NCI-H345 (cell line): ENCODE data around the gene WASHC2C.
"Not testable (repeated sequence)": the region's sequence is repeated elsewhere in the genome, so short reads cannot be mapped to it uniquely, and the experiment has no call there.

Source experiments
- DNase-seq: peaks from one replicate; lab custom pipeline; 2025; lab: John Stamatoyannopoulos, UW

The WASHC2C gene, protein sequence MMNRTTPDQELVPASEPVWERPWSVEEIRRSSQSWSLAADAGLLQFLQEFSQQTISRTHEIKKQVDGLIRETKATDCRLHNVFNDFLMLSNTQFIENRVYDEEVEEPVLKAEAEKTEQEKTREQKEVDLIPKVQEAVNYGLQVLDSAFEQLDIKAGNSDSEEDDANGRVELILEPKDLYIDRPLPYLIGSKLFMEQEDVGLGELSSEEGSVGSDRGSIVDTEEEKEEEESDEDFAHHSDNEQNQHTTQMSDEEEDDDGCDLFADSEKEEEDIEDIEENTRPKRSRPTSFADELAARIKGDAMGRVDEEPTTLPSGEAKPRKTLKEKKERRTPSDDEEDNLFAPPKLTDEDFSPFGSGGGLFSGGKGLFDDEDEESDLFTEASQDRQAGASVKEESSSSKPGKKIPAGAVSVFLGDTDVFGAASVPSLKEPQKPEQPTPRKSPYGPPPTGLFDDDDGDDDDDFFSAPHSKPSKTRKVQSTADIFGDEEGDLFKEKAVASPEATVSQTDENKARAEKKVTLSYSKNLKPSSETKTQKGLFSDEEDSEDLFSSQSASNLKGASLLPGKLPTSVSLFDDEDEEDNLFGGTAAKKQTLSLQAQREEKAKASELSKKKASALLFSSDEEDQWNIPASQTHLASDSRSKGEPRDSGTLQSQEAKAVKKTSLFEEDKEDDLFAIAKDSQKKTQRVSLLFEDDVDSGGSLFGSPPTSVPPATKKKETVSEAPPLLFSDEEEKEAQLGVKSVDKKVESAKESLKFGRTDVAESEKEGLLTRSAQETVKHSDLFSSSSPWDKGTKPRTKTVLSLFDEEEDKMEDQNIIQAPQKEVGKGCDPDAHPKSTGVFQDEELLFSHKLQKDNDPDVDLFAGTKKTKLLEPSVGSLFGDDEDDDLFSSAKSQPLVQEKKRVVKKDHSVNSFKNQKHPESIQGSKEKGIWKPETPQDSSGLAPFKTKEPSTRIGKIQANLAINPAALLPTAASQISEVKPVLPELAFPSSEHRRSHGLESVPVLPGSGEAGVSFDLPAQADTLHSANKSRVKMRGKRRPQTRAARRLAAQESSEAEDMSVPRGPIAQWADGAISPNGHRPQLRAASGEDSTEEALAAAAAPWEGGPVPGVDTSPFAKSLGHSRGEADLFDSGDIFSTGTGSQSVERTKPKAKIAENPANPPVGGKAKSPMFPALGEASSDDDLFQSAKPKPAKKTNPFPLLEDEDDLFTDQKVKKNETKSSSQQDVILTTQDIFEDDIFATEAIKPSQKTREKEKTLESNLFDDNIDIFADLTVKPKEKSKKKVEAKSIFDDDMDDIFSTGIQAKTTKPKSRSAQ (N-terminal part only)

DNA sequence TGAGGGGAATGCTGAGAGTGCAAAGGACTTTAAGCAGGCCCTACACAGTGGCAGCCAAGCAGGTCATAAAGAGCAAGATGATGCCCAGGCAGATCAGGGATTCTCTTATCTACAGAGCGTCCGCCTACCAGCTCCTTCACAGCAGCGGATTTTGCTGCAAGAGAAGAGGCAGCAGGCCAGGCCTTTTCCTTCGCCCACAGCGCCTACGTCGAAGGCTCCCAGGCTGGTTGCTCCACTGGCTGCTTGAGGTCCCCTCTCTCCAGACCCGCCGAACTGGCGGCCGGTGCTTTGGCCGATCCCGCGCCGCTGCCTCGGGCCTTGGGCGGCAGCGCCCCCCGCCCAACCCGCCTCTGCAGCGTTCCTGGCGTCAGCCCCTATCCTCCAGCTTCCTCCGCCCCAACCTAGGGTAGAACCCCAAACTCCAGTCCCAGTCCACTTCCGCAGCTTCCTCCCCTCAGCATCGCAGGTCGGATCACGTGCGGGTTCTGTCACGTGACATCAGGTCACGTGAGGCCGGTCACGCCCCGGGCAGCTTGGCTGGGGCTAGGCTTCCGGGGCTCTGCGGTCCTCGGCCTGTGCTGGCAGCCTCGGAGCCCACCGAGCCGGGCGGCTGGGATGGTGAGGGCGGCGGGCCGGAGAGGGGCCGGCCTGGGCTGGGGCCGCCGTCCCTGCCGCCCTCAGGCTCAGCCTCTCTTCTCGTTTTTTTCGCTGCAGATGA is at the start of gene WASHC2C:
Gene WASHC2C (plus strand): TSS at position 564 of the 718 bp plus-strand sequence. CDS start 52 bp downstream, at position 616.
- DNase-seq: peak; percentile 80

DNA sequence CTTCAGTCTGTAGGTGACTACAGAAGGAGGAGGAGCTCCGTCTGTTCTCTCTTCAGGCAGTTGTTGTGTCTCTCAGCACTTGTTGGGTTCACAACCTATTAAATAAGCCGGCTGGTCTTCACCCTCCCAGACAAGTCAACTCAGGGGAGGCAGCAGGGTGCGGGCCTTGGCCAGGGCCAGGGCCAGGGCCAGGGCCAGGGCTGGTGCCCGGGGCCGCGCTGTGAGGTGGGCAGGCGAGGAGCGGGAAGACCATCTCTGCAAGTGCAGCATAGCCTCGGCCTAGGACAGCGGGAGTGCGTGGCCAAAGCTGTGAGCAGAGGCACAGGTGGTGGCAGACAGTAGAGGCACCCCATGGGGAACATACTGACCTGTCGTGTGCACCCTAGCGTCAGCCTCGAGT is 48.6 kb upstream of the WASHC2C start:
- DNase-seq: not testable (repeated sequence)

DNA sequence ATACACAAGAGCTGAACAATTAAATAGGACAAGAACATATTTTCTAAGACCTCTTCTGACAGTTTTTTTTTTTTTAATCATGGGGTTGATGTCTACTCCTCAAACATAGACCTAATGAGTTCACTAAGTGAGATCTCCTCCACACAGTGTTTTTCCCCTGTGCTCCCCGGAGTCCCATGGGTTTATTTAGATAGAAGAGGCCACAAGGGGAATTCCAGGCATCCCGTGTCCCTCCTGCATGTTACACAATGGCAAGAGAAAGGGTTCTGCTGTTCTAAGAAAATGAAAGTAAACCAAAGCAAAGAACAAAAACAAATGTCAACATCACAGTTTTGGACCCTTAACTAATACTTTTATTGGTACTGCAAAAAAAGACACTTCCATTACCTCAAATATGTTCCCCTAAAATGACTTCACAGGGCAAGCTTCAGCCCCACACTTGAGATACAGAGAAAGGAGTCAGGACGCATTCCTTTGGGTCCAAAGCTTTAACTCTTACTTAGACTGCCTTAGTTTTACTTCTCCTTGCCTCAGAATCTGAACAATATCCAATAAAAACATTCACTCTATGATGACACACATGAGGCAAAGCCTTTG is 16.8 kb upstream of the WASHC2C start:
- not testable (repeated sequence) for DNase-seq

DNA sequence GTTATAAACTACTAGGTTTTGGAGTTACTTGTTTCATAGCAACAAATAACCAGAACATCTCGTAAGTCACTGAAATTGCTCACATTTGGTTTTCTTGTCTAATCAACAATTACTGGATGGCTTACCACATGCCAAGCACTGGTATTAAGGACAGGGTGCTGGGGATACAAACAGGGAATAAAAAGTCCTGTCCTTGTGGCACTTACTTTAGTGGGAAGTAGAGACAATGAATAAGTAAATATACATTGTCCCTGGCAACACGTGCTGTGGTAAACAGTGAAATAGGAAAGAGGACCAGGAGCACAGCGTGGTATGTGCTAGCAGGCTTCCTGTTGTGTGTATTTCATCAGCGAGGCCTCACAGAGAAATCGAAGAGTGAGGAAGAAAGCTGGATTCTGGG is 15.8 kb upstream of the WASHC2C start:
- not testable (repeated sequence) for DNase-seq

DNA sequence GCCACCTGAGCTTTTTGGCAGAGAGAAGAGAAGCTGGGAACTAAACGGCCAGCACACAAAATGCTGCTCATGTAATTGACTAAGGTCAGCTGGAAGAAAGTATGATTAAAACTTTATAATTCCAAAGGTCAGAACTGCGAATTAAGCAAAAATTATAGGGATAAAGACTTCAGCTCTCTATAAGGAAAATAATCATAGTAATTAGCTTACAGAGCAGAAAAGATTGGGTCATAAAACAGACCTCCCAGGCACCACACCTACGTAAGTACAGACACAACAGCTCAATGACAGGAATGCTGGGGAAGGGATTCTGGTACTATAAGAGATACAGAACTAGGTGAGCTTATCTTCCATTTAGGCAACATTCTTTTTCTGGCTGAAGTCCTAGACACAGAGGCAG is 10.0 kb upstream of the WASHC2C start:
- not testable (repeated sequence) for DNase-seq

DNA sequence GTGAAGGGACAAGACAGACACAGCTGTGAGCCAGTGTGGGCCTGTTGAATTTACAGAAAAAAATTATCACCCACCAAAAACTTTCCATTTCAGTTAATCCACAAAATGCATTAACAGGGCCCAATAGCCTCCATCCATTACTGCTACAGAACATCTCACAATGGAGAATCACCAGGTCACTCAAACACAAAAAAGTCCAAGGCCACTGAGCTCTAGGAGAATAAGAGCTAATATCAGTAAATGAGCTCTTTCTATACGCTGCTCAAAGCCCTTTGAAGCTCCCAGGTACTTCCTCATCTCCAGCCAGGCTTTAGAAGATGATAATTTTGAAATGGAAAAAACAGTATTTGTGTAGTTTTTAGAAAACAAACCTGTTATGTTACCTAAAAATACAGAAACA is 9.4 kb upstream of the WASHC2C start:
- DNase-seq: not testable (repeated sequence)

DNA sequence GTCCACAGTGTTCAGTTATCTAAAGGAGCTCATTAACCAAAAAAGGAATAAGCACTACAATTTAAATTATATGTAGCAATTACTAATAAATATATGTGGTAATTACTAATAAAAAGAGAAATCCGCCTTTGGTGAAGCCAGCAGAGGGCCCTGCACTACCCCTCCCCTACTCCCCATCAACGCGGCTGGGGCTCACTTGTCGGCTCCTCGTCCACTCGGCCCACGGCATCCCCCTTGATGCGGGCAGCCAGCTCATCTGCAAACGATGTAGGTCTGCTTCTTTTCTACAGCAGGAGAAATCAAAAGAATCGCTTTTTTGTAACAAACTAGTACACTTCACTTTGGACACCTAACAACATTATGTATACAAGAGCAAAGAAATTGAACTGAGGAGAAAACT is 5.6 kb upstream of the WASHC2C start:
- DNase-seq: not testable (repeated sequence)

DNA sequence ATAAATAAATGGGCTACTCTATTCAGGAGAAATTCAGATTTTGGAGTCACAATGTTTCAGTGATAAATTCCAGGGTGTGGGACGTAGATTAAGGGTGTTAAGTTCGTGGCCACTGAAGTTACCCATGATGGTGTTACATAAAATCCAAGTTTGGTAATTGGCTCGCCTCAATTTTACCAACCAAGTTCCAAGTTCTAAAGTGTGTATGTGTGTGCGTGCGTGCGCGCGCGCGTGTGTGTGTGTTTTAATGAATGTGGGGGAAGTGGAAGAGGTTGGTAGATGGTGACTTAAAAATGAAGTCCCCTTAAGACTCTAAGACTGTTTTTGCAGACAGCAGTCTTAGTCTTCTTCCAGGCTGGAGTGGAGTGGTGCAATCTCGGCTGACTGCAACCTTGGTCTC is 3.2 kb upstream of the WASHC2C start:
- not testable (repeated sequence) for DNase-seq

DNA sequence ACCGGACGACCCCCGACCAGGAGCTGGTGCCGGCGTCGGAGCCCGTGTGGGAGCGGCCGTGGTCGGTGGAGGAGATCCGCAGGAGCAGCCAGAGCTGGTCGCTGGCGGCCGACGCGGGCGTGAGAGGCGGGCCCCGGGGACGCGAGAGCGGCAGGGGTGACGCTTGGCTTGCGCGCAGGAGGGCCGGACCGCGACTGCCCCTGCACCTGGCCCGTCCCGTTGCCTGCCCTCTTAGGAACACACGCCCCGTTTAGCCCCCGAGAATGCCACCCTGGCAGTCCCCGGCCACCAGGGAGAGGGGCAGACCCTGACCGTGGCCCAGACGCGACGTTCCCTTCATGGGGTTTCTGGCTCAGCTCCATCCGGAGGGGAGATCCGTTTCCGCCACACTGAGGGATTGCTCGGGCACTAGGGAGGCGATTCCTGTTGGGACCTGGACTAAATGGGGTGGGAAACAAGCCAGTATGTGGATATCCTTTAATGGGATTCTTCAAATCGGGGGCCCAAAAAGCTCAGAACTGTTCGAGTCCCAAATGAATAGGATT is 427 bp downstream of the WASHC2C start:
- not testable (repeated sequence) for DNase-seq

DNA sequence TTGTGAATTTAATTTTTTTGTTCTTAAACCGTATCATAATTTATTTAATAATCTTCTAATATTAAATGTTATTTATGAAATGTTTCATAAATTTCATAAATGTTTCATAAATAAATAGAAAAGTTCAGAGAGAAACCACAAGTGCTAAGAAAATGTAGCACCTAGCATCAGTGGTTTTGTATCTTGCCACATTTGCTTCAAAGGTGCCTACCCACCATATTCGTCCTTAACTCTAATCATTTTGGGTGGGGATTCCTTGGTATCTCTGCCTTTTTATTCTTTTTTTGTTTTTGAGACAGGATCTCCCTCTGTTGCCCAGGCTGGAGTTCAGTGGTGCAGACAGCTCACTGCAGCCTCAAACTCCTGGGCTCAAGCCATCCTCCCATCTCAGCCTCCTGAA is 7.4 kb downstream of the WASHC2C start:
- DNase-seq: not testable (repeated sequence)

DNA sequence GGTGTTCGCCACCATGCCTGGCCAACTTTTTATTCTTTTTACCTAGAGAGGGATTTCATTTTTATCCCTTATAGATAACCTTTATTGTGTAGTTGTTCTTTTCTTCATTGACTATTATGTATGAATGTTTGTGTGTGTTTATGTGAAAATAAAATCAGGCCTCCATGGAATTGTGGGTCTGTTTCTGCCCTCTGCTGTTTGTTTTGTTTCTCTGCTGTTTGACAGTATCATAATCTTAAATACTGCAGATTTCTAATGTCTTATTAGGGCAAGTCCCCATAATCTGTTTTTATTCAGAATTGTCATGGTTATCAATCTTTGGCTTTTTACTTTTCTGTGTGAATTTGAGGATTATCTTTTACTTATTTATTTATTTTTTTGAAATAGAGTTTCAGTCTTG is 7.8 kb downstream of the WASHC2C start:
- not testable (repeated sequence) for DNase-seq

DNA sequence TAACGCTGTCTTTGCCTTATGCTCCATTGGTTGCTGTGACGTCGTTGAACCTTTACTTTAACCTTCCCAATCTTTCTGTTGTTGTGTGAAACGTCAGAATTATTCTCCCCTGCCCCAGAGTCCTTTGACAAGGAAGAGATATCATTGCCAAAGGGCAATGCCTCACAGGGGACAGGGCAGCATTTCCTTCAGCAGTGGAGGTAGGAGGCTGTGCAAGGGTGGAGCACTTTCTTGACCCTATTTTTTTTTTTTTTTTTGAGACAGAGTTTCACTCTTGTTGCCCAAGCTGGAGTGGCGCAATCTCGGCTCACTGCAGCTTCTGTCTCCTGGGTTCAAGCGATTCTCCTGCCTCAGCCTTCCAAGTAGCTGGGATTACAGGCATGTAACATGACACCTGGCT is 14.5 kb downstream of the WASHC2C start:
- not testable (repeated sequence) for DNase-seq

DNA sequence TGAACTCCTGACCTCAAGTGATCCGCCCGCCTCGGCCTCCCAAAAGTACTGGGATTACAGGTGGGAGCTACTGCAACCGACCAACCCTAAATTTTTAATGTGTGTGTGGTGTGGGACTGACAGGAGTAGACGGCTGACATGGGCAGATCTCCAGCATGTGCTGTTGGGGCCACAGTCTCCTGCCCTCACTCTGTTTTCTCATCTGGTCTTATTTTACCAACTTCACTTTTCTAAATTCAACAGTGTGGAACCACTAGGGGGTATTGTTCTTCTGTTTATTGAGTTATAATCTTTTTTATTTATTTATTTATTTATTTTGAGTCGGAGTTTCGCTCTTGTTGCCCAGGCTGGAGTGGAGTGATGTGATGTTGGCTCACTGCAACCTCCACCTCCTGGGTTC is 14.9 kb downstream of the WASHC2C start:
- not testable (repeated sequence) for DNase-seq

DNA sequence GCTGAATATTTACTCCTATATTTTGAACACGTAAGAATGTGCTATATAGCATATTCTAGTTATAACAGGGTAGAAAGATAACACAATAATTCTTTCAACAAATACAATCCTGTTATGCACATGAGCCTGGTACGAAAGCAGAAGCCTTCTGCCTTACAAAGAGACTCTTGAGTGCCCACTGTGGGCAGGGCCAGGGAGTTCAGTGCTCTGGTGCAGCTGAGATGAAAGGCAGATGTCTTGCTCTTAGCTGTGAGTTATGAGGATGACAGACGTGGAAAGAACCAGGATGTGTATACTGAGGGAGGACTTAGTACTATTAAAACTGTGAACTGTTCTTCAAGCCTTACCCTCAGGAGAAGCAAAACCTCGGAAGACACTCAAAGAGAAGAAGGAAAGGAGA is 24.1 kb downstream of the WASHC2C start:
- DNase-seq: not testable (repeated sequence)

DNA sequence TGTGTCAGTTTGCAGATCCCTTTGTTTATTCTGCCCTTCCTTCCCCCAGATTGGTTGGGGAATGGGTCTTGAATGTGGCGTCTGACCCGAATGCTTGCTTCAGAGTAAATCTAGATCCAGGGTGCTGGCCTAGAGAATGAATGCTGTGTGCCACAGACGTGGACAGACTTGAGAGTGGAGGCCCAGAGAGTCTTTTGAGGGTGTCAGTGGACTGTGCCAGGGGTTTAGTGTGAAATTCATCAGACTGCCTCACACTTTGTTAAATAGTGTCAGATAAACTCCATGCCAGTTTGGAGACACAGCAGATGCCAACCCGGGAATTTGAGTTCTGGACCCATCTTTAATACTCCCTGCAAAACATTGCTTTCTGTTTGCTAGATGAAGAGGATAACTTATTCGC is 25.1 kb downstream of the WASHC2C start:
- not testable (repeated sequence) for DNase-seq

DNA sequence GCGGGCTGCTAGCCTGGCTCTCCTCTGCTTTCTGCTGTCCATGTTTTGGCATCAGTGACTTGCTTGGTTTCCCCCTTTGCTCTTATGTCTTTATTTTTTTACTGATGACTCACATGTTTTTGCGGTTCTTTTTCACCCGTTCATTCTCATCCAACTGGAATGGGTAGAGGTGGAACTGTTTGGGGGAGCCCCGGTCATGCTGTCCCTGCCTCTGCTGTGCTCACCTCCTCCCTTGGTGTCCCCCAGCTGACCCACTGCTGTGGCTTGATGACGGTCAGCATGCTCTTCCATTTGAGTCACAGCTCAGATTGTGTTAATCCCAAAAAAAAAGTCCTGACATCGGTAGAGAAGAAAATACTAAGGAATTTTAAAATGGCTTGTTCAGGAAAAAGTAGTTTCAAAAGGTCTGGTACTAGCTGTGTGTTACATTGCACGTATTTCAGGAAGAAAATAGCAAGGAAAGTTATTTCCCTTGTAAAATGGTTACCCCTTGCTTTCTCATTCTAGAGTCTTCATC is 27.0 kb downstream of the WASHC2C start:
- DNase-seq: not testable (repeated sequence)

DNA sequence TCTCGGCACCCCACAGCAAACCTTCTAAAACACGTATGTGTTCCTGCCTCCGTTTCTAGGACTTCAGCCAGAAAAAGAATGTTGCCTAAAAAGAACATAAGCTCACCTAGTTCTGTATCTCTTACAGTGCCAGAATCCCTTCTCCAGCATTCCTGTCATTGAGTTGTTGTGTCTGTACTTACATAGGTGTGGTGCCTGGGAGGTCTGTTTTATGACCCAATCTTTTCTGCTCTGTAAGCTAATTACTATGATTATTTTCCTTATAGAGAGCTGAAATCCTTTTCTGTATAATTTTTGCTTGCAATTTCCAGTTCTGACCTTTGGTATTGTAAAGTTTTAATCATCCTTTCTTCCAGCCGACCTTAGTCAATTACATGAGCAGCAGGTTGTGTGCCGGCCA is 28.0 kb downstream of the WASHC2C start:
- DNase-seq: not testable (repeated sequence)

DNA sequence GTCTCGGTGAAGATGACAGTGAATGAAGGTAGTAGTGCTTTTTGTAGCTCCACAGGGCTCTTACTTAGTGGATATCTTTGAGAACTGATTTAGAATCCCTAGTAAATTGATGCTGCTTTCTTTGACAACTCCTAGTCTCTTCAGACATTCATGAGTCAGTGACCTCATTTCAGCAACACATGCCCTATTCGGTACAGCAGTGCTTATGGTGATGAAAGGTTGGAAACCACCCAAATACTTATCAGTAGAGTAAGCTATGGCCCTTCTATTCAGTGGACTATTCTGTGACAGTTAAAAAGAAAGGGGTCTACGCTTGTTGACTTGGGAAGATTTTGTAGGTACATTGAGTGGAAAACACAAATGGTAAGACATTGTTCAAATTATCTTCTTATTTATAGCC is 29.0 kb downstream of the WASHC2C start:
- not testable (repeated sequence) for DNase-seq

DNA sequence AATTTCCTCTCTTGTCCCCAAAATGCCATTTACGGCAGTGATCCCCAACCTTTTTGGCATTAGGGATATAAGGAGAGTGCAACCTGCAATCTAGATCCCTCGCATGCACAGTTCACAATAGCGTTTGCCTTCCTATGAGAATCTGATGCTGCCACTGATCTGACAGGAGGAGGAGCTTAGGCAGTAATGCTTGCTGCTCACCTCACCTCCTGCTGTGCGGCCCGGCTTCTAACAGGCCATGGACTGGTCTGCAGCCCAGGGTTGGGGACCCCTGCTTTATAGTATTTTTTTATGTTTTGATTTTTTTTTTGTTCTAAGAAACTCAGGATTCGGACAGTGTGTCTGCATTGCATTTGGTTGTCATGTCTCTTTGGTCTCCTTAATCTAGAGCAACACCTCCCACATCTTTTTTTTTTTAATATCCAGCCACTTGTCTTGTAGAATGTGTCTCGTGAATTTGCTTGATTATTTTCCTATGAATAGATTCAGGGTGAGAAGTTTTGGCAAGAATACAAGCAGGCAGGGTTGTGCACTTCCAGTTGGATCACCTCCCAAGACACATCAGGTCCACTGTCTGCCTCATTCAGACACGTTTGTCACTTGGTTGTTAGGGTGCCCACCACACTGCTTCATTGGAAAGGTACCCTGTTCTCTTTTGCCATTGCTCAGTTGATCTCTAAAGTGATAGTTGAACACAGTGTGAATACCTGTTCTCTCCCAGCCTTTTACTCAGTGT is 30.8 kb downstream of the WASHC2C start:
- not testable (repeated sequence) for DNase-seq
